Common myeloid progenitor, CD34-positive (primary cell): ENCODE data around the gene AK1.

Experiments used
- CTCF ChIA-PET: fragments of 350-600 bp; sonication (Branson Sonifier 250); formaldehyde crosslinking; loops from one replicate; lab custom pipeline; 2021; ENCODE audit warnings: antibody characterized with exemption; lab: Charles Lee
- POLR2A ChIA-PET: fragments of 350-600 bp; sonication (Branson Sonifier 250); formaldehyde crosslinking; loops from one replicate; lab custom pipeline; 2021; ENCODE audit warnings: antibody characterized with exemption; lab: Charles Lee
- DNase-seq, 3 donors: peaks; one replicate each; pipeline versions ENCODE4 v3.0.0 to v3.0.0-alpha.2; 2013
- H3K27ac ChIP-seq, 2 experiments: 1 replicate in 1 of 2; 2 replicates in 1 of 2; pipeline ENCODE4 v1.7.0; 2013; ENCODE audit warnings: inconsistent platforms in 2 of 2, low read length in 2 of 2, mild to moderate bottlenecking in 2 of 2, low read depth in 1 of 2, moderate library complexity in 1 of 2; ENCODE audit not compliant: severe bottlenecking in 2 of 2, insufficient read depth in 1 of 2, poor library complexity in 1 of 2
- H3K27me3 ChIP-seq, 5 experiments: replicated peaks in 2 of 5; 1 replicate in 3 of 5; 2 replicates in 2 of 5; pipeline versions ENCODE4 v1.6.1 to v1.7.0; 2013; ENCODE audit warnings: low read length in 4 of 5, mild to moderate bottlenecking in 2 of 5, moderate library complexity in 2 of 5, inconsistent platforms in 1 of 5; ENCODE audit not compliant: insufficient read depth in 5 of 5, control insufficient read depth in 4 of 5
- H3K36me3 ChIP-seq, 4 experiments: 1 replicate in 2 of 4; 2 replicates in 2 of 4; pipeline versions ENCODE4 v1.6.1 to v1.7.0; 2013; ENCODE audit warnings: low read length in 3 of 4, control low read depth in 1 of 4, mild to moderate bottlenecking in 1 of 4; ENCODE audit not compliant: control insufficient read depth in 4 of 4, insufficient read depth in 4 of 4
- H3K4me1 ChIP-seq, 4 experiments: 1 replicate in 3 of 4; 2 replicates in 1 of 4; pipeline versions ENCODE4 v1.6.1 to v1.7.1; 2013; ENCODE audit warnings: low read length in 3 of 4, mild to moderate bottlenecking in 3 of 4, control low read depth in 1 of 4, inconsistent platforms in 1 of 4, moderate library complexity in 1 of 4; ENCODE audit not compliant: control insufficient read depth in 4 of 4, insufficient read depth in 4 of 4; ENCODE audit errors: control extremely low read depth in 1 of 4
- H3K4me3 ChIP-seq, 7 experiments: 1 replicate in 4 of 7; 2 replicates in 3 of 7; pipeline versions ENCODE4 v1.5.1 to v1.7.0; 2013; ENCODE audit warnings: mild to moderate bottlenecking in 7 of 7, low read length in 6 of 7, moderate library complexity in 6 of 7, inconsistent platforms in 2 of 7, low read depth in 2 of 7, control low read depth in 1 of 7; ENCODE audit not compliant: insufficient read depth in 4 of 7, control insufficient read depth in 1 of 7; ENCODE audit errors: extremely low read depth in 1 of 7
- H3K9me3 ChIP-seq, 5 experiments: 1 replicate in 4 of 5; 2 replicates in 1 of 5; pipeline versions ENCODE4 v1.6.1 to v1.7.1; 2013; ENCODE audit warnings: low read length in 4 of 5, mild to moderate bottlenecking in 2 of 5, inconsistent platforms in 1 of 5, low read depth in 1 of 5, moderate library complexity in 1 of 5; ENCODE audit not compliant: control insufficient read depth in 4 of 5, insufficient read depth in 2 of 5; ENCODE audit errors: control extremely low read depth in 1 of 5
- WGBS: methylation state at CpG from one replicate; pipeline ENCODE4 v1.1.5; 2013; ENCODE audit not compliant: insufficient coverage; 5-methylcytosine and 5-hydroxymethylcytosine counted together

The AK1 gene

DNA sequence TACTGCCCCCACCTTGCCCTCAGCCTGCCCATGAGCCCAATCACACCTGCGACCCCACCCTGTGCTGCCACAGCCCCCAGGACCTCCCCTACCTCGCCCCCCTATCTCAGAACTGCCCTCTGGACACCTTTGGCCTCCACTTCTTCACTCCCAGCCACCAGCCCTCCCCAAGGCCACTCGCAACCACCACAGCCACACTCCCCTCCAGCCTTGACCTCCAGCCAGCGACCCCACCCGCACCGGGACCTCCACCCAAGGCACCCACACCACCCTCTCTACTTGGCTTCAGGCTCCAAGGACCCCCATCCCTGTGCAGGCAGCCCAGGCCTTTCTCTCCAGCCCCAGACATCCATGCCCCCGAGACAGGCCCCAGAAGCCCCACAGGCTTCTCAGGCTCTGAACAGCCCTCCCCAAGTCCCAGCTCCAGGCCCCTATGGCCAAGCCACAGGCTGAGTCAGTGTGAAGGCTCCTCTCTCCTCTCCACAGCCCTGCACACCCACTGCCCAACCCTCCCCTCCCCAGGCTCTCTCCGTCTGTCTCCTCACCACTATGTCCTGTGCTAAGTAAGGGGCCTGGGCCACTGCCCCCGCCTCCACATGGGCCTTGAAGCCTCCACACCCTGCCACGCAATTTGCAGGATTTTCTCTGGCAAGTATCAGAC is 2.0 kb downstream of the AK1 start:
- H3K4me3 ChIP-seq: no peak overlapping the region
- H3K27me3 ChIP-seq: peaks cover 0 to 3% (median 0%) of the 10 kb centered on the region in 5 experiments
- ChIA-PET POLR2A (no interaction called here), CTCF (interaction anchor here (0.6 to 1.7 kb wide), 7 partner anchors 10 to 112 kb away, joined by 3 to 7 read pairs (median 3); no protein-coding TSS in a partner anchor)
- 98% methylated on average over 7 of the region's 10 CpGs for WGBS
- DNase-seq: no peak
- H3K27ac ChIP-seq: no peak overlapping the region
- peaks cover 0 to 19% (median 13%) of the 10 kb centered on the region in 4 experiments for H3K4me1 ChIP-seq
- no peaks in the 10 kb centered on the region for H3K36me3 ChIP-seq
- no peaks in the 10 kb centered on the region for H3K9me3 ChIP-seq

DNA sequence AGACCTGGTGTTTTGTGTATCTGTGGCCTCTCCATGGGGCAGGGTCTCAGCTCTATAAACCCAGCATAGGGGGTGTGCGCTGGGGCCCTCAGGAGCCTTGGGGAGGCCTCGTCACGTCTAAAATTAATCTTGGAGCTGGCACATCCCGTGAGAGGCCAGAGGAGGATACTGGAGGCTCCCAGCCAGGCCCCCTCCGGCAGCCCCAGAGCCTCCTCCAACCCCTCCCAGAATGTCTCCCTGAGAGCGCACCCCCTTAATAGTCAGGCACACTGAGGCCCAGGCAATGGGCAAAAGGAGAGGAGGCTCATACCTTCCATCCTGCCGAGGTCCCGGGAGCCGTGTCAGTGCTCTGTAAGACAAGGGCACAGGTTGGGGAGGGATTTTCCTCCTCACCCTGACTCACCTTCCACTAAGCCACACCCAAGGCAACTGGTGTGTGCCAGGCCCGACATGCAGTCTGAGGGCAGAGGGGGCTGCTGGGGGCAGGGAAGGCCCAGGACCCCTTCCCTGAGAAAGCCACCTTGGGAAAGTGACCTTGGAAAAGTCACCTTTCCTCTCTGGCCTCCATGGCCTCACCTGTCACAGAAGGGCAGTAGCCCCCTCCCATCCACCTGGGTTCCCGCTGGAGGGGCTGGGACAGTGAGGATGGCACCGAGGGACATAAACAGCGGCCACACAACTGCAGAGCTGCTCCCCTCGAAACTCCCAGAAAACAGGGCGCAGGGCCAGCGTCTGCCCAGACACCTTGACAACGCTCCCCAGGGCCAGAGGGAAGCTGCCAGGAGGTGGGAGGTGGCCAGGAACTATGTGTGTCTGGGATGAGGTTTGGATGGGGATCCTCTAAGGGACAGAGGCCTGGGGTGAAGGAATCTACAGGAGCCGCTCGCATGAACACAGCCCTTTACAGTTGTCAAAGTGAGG is 2.9 kb downstream of the AK1 start:
- no peak for DNase-seq
- ChIA-PET POLR2A (interaction anchor here (0.8 kb wide), 1 partner anchor 77 kb away, joined by 3 read pairs; no protein-coding TSS in a partner anchor), CTCF (interaction anchor here (1.0 to 1.6 kb wide), 8 partner anchors 10 to 112 kb away, joined by 3 to 5 read pairs (median 3); no protein-coding TSS in a partner anchor)
- Histone ChIP-seq H3K4me1 (peaks cover 0 to 19% (median 15%) of the 10 kb centered on the region in 4 experiments), H3K9me3 (no peaks in the 10 kb centered on the region), H3K27ac (no peak overlapping the region), H3K36me3 (no peaks in the 10 kb centered on the region), H3K4me3 (no peak overlapping the region), H3K27me3 (peaks cover 0 to 3% (median 0%) of the 10 kb centered on the region in 5 experiments)
- WGBS: 94% methylated on average over 9 of the region's 19 CpGs

DNA sequence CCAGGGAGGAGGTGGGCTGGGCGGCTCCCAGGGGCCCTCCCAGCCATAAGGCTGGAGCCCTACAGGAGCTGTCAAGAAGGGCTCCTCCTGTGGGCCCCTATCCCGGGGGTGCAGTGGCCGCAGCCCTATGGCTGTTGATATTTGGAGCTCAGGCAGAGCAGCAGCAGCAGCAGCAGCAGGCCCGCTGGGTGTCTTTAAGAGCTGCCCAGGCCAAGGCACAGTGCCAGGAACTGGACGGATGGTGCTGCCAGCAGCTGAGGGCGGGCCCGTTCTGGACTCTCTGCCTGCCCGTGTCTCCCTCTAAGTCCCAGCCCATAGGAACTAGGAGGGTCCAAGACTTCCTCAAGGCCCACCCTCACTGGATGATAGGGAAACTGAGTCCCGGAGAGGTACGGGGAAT is 3.6 kb downstream of the AK1 start:
- 95% methylated on average over 9 of the region's 10 CpGs for WGBS
- DNase-seq: no peak
- no peak overlapping the region for H3K4me3 ChIP-seq
- no peak overlapping the region for H3K27ac ChIP-seq
- H3K27me3 ChIP-seq: peaks cover 0 to 3% (median 0%) of the 10 kb centered on the region in 5 experiments
- POLR2A ChIA-PET: interaction anchor here (0.8 kb wide), 1 partner anchor 77 kb away, joined by 3 read pairs; no protein-coding TSS in a partner anchor
- no peaks in the 10 kb centered on the region for H3K36me3 ChIP-seq
- peaks cover 0 to 18% (median 14%) of the 10 kb centered on the region in 4 experiments for H3K4me1 ChIP-seq
- H3K9me3 ChIP-seq: no peaks in the 10 kb centered on the region
- CTCF ChIA-PET: interaction anchor here (1.0 to 5.5 kb wide), 10 partner anchors 8 to 111 kb away, joined by 3 to 33 read pairs (median 4); no protein-coding TSS in a partner anchor

GRCh38 chr9:127873223-127873691 is 4.2 kb downstream of the AK1 start:
- DNase-seq: peak in 2 of 3 donors; percentile 48 to 52
- CTCF ChIA-PET: interaction anchor here (1.0 to 5.5 kb wide), 12 partner anchors 9 to 111 kb away, joined by 3 to 41 read pairs (median 4); no protein-coding TSS in a partner anchor
- H3K36me3 ChIP-seq: no peaks in the 10 kb centered on the region
- H3K9me3 ChIP-seq: no peaks in the 10 kb centered on the region
- POLR2A ChIA-PET: no interaction called here
- H3K27ac ChIP-seq: no peak overlapping the region
- H3K27me3 ChIP-seq: peaks cover 0 to 3% (median 0%) of the 10 kb centered on the region in 5 experiments
- peaks cover 0 to 18% (median 14%) of the 10 kb centered on the region in 4 experiments for H3K4me1 ChIP-seq
- H3K4me3 ChIP-seq: no peak overlapping the region
- WGBS: 85% methylated on average over 15 of the region's 19 CpGs

- Histone ChIP-seq H3K9me3 (no peaks in the 10 kb centered on the region), H3K4me3 (no peak overlapping the region), H3K36me3 (no peaks in the 10 kb centered on the region), H3K27me3 (peaks cover 0 to 3% (median 0%) of the 10 kb centered on the region in 5 experiments), H3K4me1 (peaks cover 0 to 13% (median 11%) of the 10 kb centered on the region in 4 experiments), H3K27ac (no peak overlapping the region)
- ChIA-PET POLR2A (interaction anchor here (1.4 kb wide), 1 partner anchor 43 kb away, joined by 4 read pairs; no protein-coding TSS in a partner anchor), CTCF (interaction anchor here (0.8 to 5.5 kb wide), 11 partner anchors 9 to 138 kb away, joined by 3 to 50 read pairs (median 4); partner anchors contain the start of gene TOR2A)
- WGBS: 97% methylated on average over 15 of the region's 20 CpGs
- no peak for DNase-seq
Observed at GRCh38 chr9:127872369-127873222, 4.9 kb downstream of the AK1 start.

DNA sequence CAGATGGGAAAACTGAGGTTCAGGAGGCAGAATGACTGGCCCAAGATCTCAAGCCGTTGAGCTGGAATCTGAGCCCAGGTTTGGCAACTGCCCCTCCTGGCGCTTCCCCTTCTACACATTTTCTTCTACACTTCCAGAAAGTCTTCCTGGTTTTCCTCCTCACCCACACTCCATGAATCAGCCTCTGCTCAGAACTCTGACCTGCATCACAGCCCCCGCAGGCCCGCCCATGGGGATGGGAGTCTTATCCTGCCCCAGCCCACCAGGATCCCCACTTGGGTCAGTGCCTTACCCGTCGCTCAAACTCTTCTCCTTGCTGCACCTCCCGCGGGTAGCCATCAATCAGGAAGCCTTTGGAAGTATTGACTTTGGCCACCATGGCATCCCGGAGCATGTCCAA is 5.9 kb downstream of the AK1 start:
- H3K27ac ChIP-seq: no peak overlapping the region
- ChIA-PET CTCF (interaction anchor here (1.4 to 5.5 kb wide), 10 partner anchors 9 to 137 kb away, joined by 4 to 50 read pairs (median 18); partner anchors contain the start of genes ST6GALNAC4 and TOR2A), POLR2A (interaction anchor here (1.4 kb wide), 1 partner anchor 44 kb away, joined by 4 read pairs; no protein-coding TSS in a partner anchor)
- WGBS: 100% methylated on average over 4 of the region's 9 CpGs
- H3K4me3 ChIP-seq: no peak overlapping the region
- no peaks in the 10 kb centered on the region for H3K27me3 ChIP-seq
- H3K4me1 ChIP-seq: peaks cover 0 to 12% (median 5%) of the 10 kb centered on the region in 4 experiments
- no peaks in the 10 kb centered on the region for H3K9me3 ChIP-seq
- H3K36me3 ChIP-seq: no peaks in the 10 kb centered on the region
- DNase-seq: no peak
